GM12878 (cell line): ENCODE measurements around the gene PUS10.

Experiments
- BCL3 ChIP-seq: IDR thresholded peaks from 2 replicates; pipeline ENCODE4 v1.6.1; 2011; ENCODE audit warnings: borderline replicate concordance, low read depth, mild to moderate bottlenecking, moderate library complexity, low read length; ENCODE audit not compliant: insufficient read depth, poor library complexity, severe bottlenecking
- CHD1 ChIP-seq: IDR thresholded peaks from 2 replicates; pipeline ENCODE4 v1.6.1; 2012; ENCODE audit warnings: low read depth, low read length, improper control_type of control experiment
- CHD4 ChIP-seq: fragments of 200-600 bp; sonication (generic); IDR thresholded peaks from 2 replicates; pipeline ENCODE4 v1.6.1; 2016; ENCODE audit warnings: mild to moderate bottlenecking
- CREB1 ChIP-seq: IDR thresholded peaks from 2 replicates; pipeline ENCODE4 v1.6.1; 2012; ENCODE audit warnings: low read depth, mild to moderate bottlenecking, inconsistent platforms
- ETV6 ChIP-seq, 2 experiments: fragments of 450-650 bp in 1 of 2; IDR thresholded peaks in 1 of 2; conservative IDR thresholded peaks in 1 of 2; 2 replicates each; pipeline ENCODE4 v1.6.1; 2014; ENCODE audit warnings: antibody characterized with exemption in 1 of 2, borderline replicate concordance in 1 of 2, low read depth in 1 of 2, mild to moderate bottlenecking in 1 of 2, moderate library complexity in 1 of 2
- EZH2 ChIP-seq: IDR thresholded peaks from 2 replicates; pipeline ENCODE4 v1.6.1; 2012; ENCODE audit warnings: low read depth, mild to moderate bottlenecking, control low read depth, inconsistent platforms, low read length, borderline replicate concordance; ENCODE audit not compliant: control insufficient read depth
- IRF4 ChIP-seq: IDR thresholded peaks from 2 replicates; pipeline ENCODE4 v1.6.1; 2011; ENCODE audit warnings: low read depth, low read length
- MTA2 ChIP-seq: fragments of 450-650 bp; IDR thresholded peaks from 2 replicates; pipeline ENCODE4 v1.6.1; 2016; ENCODE audit warnings: low read depth, mild to moderate bottlenecking, moderate library complexity
- NFIC ChIP-seq: IDR thresholded peaks from 2 replicates; pipeline ENCODE4 v1.6.1; 2012; ENCODE audit warnings: low read depth, mild to moderate bottlenecking, inconsistent platforms, low read length, moderate library complexity
- POLR2A ChIP-seq: IDR thresholded peaks from 2 replicates; pipeline ENCODE4 v1.6.1; 2011; ENCODE audit warnings: low read depth, mild to moderate bottlenecking, low read length
- RELB ChIP-seq: fragments of 450-650 bp; IDR thresholded peaks from 2 replicates; pipeline ENCODE4 v1.6.1; 2017; ENCODE audit warnings: low read depth, mild to moderate bottlenecking, moderate library complexity
- SKIL ChIP-seq: fragments of 450-650 bp; IDR thresholded peaks from 2 replicates; pipeline ENCODE4 v1.6.1; 2017; ENCODE audit warnings: mild to moderate bottlenecking, low read depth, inconsistent platforms; ENCODE audit not compliant: poor library complexity, severe bottlenecking
- ZBTB11 ChIP-seq: fragments of 450-650 bp; formaldehyde crosslinking; IDR thresholded peaks from 2 replicates; pipeline ENCODE4 v1.5.0; 2022; ENCODE audit warnings: mild to moderate bottlenecking, missing genetic modification characterization
- TF ChIP-seq, protein P1 (sequence below), 3 experiments: IDR thresholded peaks in 2 of 3; conservative IDR thresholded peaks in 1 of 3; 2 replicates each; pipeline ENCODE4 v1.5.1; 2011; ENCODE audit warnings: low read depth in 3 of 3, low read length in 3 of 3, mild to moderate bottlenecking in 3 of 3, control low read depth in 2 of 3, moderate library complexity in 2 of 3, inconsistent platforms in 1 of 3, mixed read lengths in 1 of 3; ENCODE audit not compliant: control insufficient read depth in 2 of 3, insufficient read depth in 1 of 3; ENCODE audit errors: extremely low read depth in 1 of 3

GRCh38 chr2:61018798-61019197 is 743 bp upstream of the PUS10 start:
- TF ChIP-seq SKIL (no peak), ZBTB11 (no peak), IRF4 (no peak), CREB1 (no peak), BCL3 (no peak), EZH2 (no peak), POLR2A (no peak), MTA2 (no peak), CHD1 (no peak), ETV6 (conservative IDR thresholded peaks at IDR 0.05 in 1 of 2, IDR thresholded peaks at IDR 0.05 in 1 of 2; ENCODE audit: borderline replicate concordance in 1 of 2, low read depth in 1 of 2) (no peak), CHD4 (no peak), NFIC (no peak), RELB (no peak)
- TF ChIP-seq, protein P1, sequence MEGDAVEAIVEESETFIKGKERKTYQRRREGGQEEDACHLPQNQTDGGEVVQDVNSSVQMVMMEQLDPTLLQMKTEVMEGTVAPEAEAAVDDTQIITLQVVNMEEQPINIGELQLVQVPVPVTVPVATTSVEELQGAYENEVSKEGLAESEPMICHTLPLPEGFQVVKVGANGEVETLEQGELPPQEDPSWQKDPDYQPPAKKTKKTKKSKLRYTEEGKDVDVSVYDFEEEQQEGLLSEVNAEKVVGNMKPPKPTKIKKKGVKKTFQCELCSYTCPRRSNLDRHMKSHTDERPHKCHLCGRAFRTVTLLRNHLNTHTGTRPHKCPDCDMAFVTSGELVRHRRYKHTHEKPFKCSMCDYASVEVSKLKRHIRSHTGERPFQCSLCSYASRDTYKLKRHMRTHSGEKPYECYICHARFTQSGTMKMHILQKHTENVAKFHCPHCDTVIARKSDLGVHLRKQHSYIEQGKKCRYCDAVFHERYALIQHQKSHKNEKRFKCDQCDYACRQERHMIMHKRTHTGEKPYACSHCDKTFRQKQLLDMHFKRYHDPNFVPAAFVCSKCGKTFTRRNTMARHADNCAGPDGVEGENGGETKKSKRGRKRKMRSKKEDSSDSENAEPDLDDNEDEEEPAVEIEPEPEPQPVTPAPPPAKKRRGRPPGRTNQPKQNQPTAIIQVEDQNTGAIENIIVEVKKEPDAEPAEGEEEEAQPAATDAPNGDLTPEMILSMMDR (IDR thresholded peaks at IDR 0.05 in 2 of 3, conservative IDR thresholded peaks at IDR 0.05 in 1 of 3; ENCODE audit: control insufficient read depth in 2 of 3, extremely low read depth in 1 of 3, insufficient read depth in 1 of 3, low read depth in 3 of 3, low read length in 3 of 3): no peak
